H1 (cell line): Measurements from ENCODE around the gene YRDC. TPM values are rescaled to one million over a fixed set of nuclear protein-coding genes. Genes with fewer than 3 reads are reported as not detected.

Experiments used
- CTCF ChIA-PET: fragments of 300-600 bp; sonication (Branson Sonifier 250); formaldehyde crosslinking; loops from one replicate; lab custom pipeline; 2021; ENCODE audit not compliant: partially characterized antibody; lab: Charles Lee
- POLR2A ChIA-PET: fragments of 300-600 bp; sonication (Branson Sonifier 250); formaldehyde crosslinking; loops from one replicate; lab custom pipeline; 2021; ENCODE audit warnings: inconsistent platforms; ENCODE audit not compliant: partially characterized antibody; lab: Charles Lee
- DNase-seq, 2 experiments: peaks; one replicate each; pipeline versions ENCODE4 v3.0.0 to v3.0.0-alpha.2; 2010 to 2022; ENCODE audit warnings: low spot score in 2 of 2, low read depth in 1 of 2, mixed read lengths in 1 of 2
- FAIRE-seq: peaks from 2 replicates; lab custom pipeline; 2011; peaks lifted over from hg19 to GRCh38; lab: Jason Lieb, UNC
- H2AFZ ChIP-seq: 2 replicates; pipeline ENCODE4 v1.8.1; 2012; ENCODE audit warnings: low read length, inconsistent platforms
- H2AK5ac ChIP-seq: 2 replicates; pipeline ENCODE4 v1.6.1; 2013; ENCODE audit warnings: low read depth, low read length
- H2BK120ac ChIP-seq: replicated peaks from 2 replicates; pipeline ENCODE3; 2013; ENCODE audit warnings: low read depth, low read length, inconsistent platforms
- H2BK12ac ChIP-seq: 2 replicates; pipeline ENCODE4 v1.6.1; 2013; ENCODE audit warnings: low read depth, low read length
- H2BK15ac ChIP-seq: 2 replicates; pipeline ENCODE4 v1.6.1; 2013; ENCODE audit warnings: low read length
- H2BK20ac ChIP-seq: 2 replicates; pipeline ENCODE4 v1.6.1; 2013; ENCODE audit warnings: low read length
- H2BK5ac ChIP-seq: 2 replicates; pipeline ENCODE4 v1.6.1; 2013; ENCODE audit warnings: low read depth, low read length
- H3K14ac ChIP-seq: 2 replicates; pipeline ENCODE4 v1.6.1; 2013; ENCODE audit warnings: inconsistent platforms; ENCODE audit not compliant: insufficient read length
- H3K18ac ChIP-seq: 2 replicates; pipeline ENCODE4 v1.6.1; 2013; ENCODE audit warnings: low read length; ENCODE audit errors: extremely low read depth
- H3K23ac ChIP-seq: 2 replicates; pipeline ENCODE4 v1.6.1; 2013; ENCODE audit warnings: inconsistent platforms; ENCODE audit not compliant: insufficient read length
- H3K23me2 ChIP-seq: 2 replicates; pipeline ENCODE4 v1.6.1; 2013; ENCODE audit warnings: low read depth, low read length
- H3K27ac ChIP-seq: 2 replicates; pipeline ENCODE4 v1.6.1; 2011; ENCODE audit warnings: low read depth, low read length, inconsistent platforms
- H3K27me3 ChIP-seq, 4 experiments: replicated peaks in 1 of 4; 1 replicate in 1 of 4; 2 replicates in 3 of 4; pipeline versions ENCODE4 v1.6.1 to v1.8.1; 2011 to 2013; ENCODE audit warnings: low read length in 3 of 4, mild to moderate bottlenecking in 3 of 4, inconsistent platforms in 2 of 4, mixed read lengths in 2 of 4, moderate library complexity in 1 of 4; ENCODE audit not compliant: control insufficient read depth in 3 of 4, insufficient read depth in 3 of 4; ENCODE audit errors: extremely low read depth in 1 of 4
- H3K36me3 ChIP-seq, 4 experiments: 2 replicates each; pipeline versions ENCODE4 v1.6.1 to v1.8.1; 2011 to 2013; ENCODE audit warnings: mild to moderate bottlenecking in 4 of 4, low read length in 3 of 4, moderate library complexity in 2 of 4, control low read depth in 1 of 4, inconsistent platforms in 1 of 4; ENCODE audit not compliant: insufficient read depth in 4 of 4, control insufficient read depth in 2 of 4
- H3K4ac ChIP-seq: replicated peaks from 2 replicates; pipeline ENCODE3; 2013; ENCODE audit warnings: low read length, low read depth, mixed read lengths, inconsistent platforms; ENCODE audit not compliant: insufficient read length
- H3K4me1 ChIP-seq, 4 experiments: replicated peaks in 1 of 4; 1 replicate in 1 of 4; 2 replicates in 3 of 4; pipeline versions ENCODE4 v1.6.1 to v1.8.1; 2011 to 2013; ENCODE audit warnings: low read length in 3 of 4, inconsistent platforms in 2 of 4, mixed read lengths in 1 of 4; ENCODE audit not compliant: insufficient read depth in 4 of 4, control insufficient read depth in 3 of 4
- H3K4me2 ChIP-seq, 2 experiments: 2 replicates each; pipeline versions ENCODE4 v1.6.1 to v1.8.1; 2011 to 2013; ENCODE audit warnings: low read depth in 2 of 2, low read length in 2 of 2, control low read depth in 1 of 2, inconsistent platforms in 1 of 2, mild to moderate bottlenecking in 1 of 2; ENCODE audit not compliant: insufficient read depth in 1 of 2
- H3K4me3 ChIP-seq, 4 experiments: fragments of 200-600, 300-600 bp in 1 of 4; sonication (generic), shearing (Covaris generic), sonication (Bioruptor Twin) in 1 of 4; 2 replicates each; pipeline versions ENCODE4 v1.5.1 to v1.8.1; 2011 to 2016; ENCODE audit warnings: low read length in 4 of 4, low read depth in 3 of 4, control low read depth in 2 of 4, inconsistent platforms in 2 of 4, mild to moderate bottlenecking in 2 of 4, mixed read lengths in 1 of 4, moderate library complexity in 1 of 4; ENCODE audit not compliant: insufficient read depth in 2 of 4; ENCODE audit errors: extremely low read depth in 1 of 4
- H3K56ac ChIP-seq: replicated peaks from 2 replicates; pipeline ENCODE3; 2013; ENCODE audit warnings: low read depth, mild to moderate bottlenecking, mixed read lengths, low read length, inconsistent platforms; ENCODE audit not compliant: insufficient read length
- H3K79me1 ChIP-seq: 2 replicates; pipeline ENCODE4 v1.6.1; 2013; ENCODE audit warnings: low read depth, low read length, control low read depth
- H3K79me2 ChIP-seq, 2 experiments: 2 replicates each; pipeline versions ENCODE4 v1.6.1 to v1.8.1; 2012 to 2013; ENCODE audit warnings: low read length in 2 of 2, mild to moderate bottlenecking in 2 of 2, inconsistent platforms in 1 of 2; ENCODE audit not compliant: insufficient read depth in 2 of 2, control insufficient read depth in 1 of 2
- H3K9ac ChIP-seq, 4 experiments: replicated peaks in 1 of 4; 1 replicate in 1 of 4; 2 replicates in 3 of 4; pipeline versions ENCODE4 v1.6.1 to v1.8.1; 2011 to 2013; ENCODE audit warnings: low read depth in 3 of 4, low read length in 3 of 4, control low read depth in 2 of 4, mild to moderate bottlenecking in 2 of 4, moderate library complexity in 2 of 4, inconsistent platforms in 1 of 4; ENCODE audit errors: extremely low read depth in 1 of 4
- H3K9me3 ChIP-seq, 2 experiments: 2 replicates each; pipeline versions ENCODE4 v1.6.1 to v1.8.1; 2012 to 2013; ENCODE audit warnings: mild to moderate bottlenecking in 2 of 2, moderate library complexity in 2 of 2, control low read depth in 1 of 2, inconsistent platforms in 1 of 2, low read depth in 1 of 2, low read length in 1 of 2, mixed read lengths in 1 of 2; ENCODE audit not compliant: insufficient read depth in 2 of 2
- H4K20me1 ChIP-seq, 2 experiments: replicated peaks in 1 of 2; 2 replicates each; pipeline versions ENCODE3 to v1.8.1; 2011 to 2013; ENCODE audit warnings: inconsistent platforms in 2 of 2, low read length in 2 of 2, mild to moderate bottlenecking in 1 of 2; ENCODE audit not compliant: insufficient read depth in 2 of 2, control insufficient read depth in 1 of 2
- H4K5ac ChIP-seq: 2 replicates; pipeline ENCODE4 v1.6.1; 2013; ENCODE audit warnings: low read length, low read depth, mixed read lengths, inconsistent platforms; ENCODE audit not compliant: insufficient read length
- H4K8ac ChIP-seq: 2 replicates; pipeline ENCODE4 v1.8.0; 2013; ENCODE audit warnings: mild to moderate bottlenecking, moderate library complexity, low read length, inconsistent platforms; ENCODE audit not compliant: insufficient read depth; ENCODE audit errors: extremely low read depth
- H4K91ac ChIP-seq: replicated peaks from 2 replicates; pipeline ENCODE3; 2013; ENCODE audit warnings: low read length, mixed read lengths, inconsistent platforms; ENCODE audit not compliant: insufficient read length
- BCL11A ChIP-seq, 2 experiments: IDR thresholded peaks; one replicate each; pipeline ENCODE4 v1.6.1; 2011; ENCODE audit warnings: low read depth in 2 of 2, low read length in 2 of 2, mild to moderate bottlenecking in 2 of 2
- CBX8 ChIP-seq: fragments of 300-800, 300-1000 bp; sonication (generic); IDR thresholded peaks from 2 replicates; pipeline ENCODE4 v1.7.1; 2016; ENCODE audit warnings: low read depth, low read length, borderline replicate concordance
- EGR1 ChIP-seq: IDR thresholded peaks from 2 replicates; pipeline ENCODE4 v1.6.1; 2011; ENCODE audit warnings: low read depth, low read length, borderline replicate concordance
- EP300 ChIP-seq, 2 experiments: IDR thresholded peaks; 1 replicate in 1 of 2; 2 replicates in 1 of 2; pipeline ENCODE4 v1.6.1; 2011 to 2012; ENCODE audit warnings: low read depth in 2 of 2, low read length in 2 of 2, mild to moderate bottlenecking in 2 of 2, borderline replicate concordance in 1 of 2, inconsistent platforms in 1 of 2, moderate library complexity in 1 of 2
- GABPA ChIP-seq: IDR thresholded peaks from 2 replicates; pipeline ENCODE4 v1.6.1; 2011; ENCODE audit warnings: mild to moderate bottlenecking, low read length, moderate library complexity, borderline replicate concordance; ENCODE audit not compliant: insufficient read depth
- RBBP5 ChIP-seq: IDR thresholded peaks from 2 replicates; pipeline ENCODE4 v1.7.1; 2012; ENCODE audit warnings: low read depth, mild to moderate bottlenecking, inconsistent platforms, low read length, moderate library complexity, borderline replicate concordance
- TEAD4 ChIP-seq: IDR thresholded peaks from 2 replicates; pipeline ENCODE4 v1.6.1; 2012; ENCODE audit warnings: low read depth, low read length, inconsistent platforms, mixed read lengths
- YY1 ChIP-seq: IDR thresholded peaks from 2 replicates; pipeline ENCODE4 v1.6.1; 2011; ENCODE audit warnings: low read depth, mild to moderate bottlenecking, low read length
- WGBS, 2 experiments: shearing (Covaris generic) in 1 of 2; methylation state at CpG; one replicate each; pipeline versions ENCODE4 v1.1.6 to v1.1.7; 2013 to 2015; ENCODE audit warnings: low lambda C conversion rate in 2 of 2, mixed read lengths in 2 of 2, inconsistent platforms in 1 of 2, low coverage in 1 of 2, missing lambda C conversion rate in 1 of 2; ENCODE audit not compliant: insufficient replicate concordance in 2 of 2, insufficient coverage in 1 of 2, insufficient read length in 1 of 2; ENCODE audit errors: extremely low coverage in 1 of 2, missing lambda C conversion rate in 1 of 2; 5-methylcytosine and 5-hydroxymethylcytosine counted together
- polyA plus RNA-seq, 7 experiments: library from polyadenylated mRNA; depleted of rRNA in 3 of 7; stranded (reverse) in 5 of 7; unstranded in 2 of 7; fragments of >200 nt in 5 of 7; fragments of 200-250 nt in 2 of 7; gene quantifications; 1 replicate in 5 of 7; 2 replicates in 1 of 7; 4 replicates in 1 of 7; pipeline versions ENCODE4 v1.2.1 to v1.2.3, GENCODE V29; 2011 to 2013; ENCODE audit warnings: missing spikeins in 2 of 7, mixed read lengths in 2 of 7
- total RNA-seq: library from RNA; stranded (reverse); fragmentation: NEBNext Ultra II Directional; extraction: Animal tissue kit (Norgen Biotek cat#: 25700); gene quantifications from 2 replicates; pipeline ENCODE4 v1.2.1, GENCODE V29; 2021
- TF ChIP-seq, protein P1 (sequence below): IDR thresholded peaks from 2 replicates; pipeline ENCODE4 v1.6.1; 2012; ENCODE audit warnings: low read length, inconsistent platforms
- TF ChIP-seq, protein P2 (sequence below): IDR thresholded peaks from 2 replicates; pipeline ENCODE4 v1.6.1; 2011; ENCODE audit warnings: low read length, improper control_type of control experiment

YRDC gene
- total and polyA plus RNA-seq, 2 of the 8 experiments (the other 6 are each of a cell fraction or from before 2014, with no cell fraction given) = 21.1 to 21.6 TPM

DNA sequence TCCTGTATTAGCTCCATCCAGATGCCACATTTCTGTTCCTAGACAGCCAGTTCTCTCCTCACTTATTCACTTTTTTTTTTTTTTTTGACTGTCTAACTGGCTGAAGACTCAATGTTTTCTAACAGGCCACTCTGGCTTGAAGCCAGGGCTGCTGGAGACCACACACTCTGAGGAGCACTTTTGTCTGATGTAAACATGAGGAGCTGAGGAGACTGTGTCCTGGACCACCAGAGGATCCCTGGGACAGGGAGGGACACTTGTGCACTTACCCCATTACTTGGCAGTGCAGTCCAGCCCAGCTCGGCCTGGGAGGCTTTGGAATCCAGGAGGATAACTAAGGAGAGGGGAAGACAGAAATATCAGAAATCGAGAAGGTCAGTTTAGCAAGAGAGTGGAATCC lies 45.5 kb downstream of the YRDC start:
- H3K18ac ChIP-seq = no peak overlapping the region
- H2AK5ac ChIP-seq = no peak overlapping the region
- H4K8ac ChIP-seq = no peak overlapping the region
- no peaks in the 10 kb centered on the region for H3K79me1 ChIP-seq
- H3K9me3 ChIP-seq = no peaks in the 10 kb centered on the region
- no peak overlapping the region for H2BK20ac ChIP-seq
- no peak overlapping the region for H4K5ac ChIP-seq
- no peak overlapping the region for H3K4me2 ChIP-seq
- H3K4me1 ChIP-seq = peaks cover 6 to 13% (median 10%) of the 10 kb centered on the region in 4 experiments; a peak in 6 of 7 replicates
- H2BK5ac ChIP-seq = no peak overlapping the region
- H2BK15ac ChIP-seq = no peak overlapping the region
- no peak overlapping the region for H3K9ac ChIP-seq
- POLR2A ChIA-PET = interaction anchor here (4.5 kb wide), 1 partner anchor 44 kb away, joined by 23 read pairs; the partner anchor contains the start of genes C1orf122 and YRDC
- no peak overlapping the region for H3K4me3 ChIP-seq
- no peak overlapping the region for H3K23ac ChIP-seq
- FAIRE-seq = no peak
- no peak overlapping the region for H2BK120ac ChIP-seq
- no peak overlapping the region for H2BK12ac ChIP-seq
- H3K36me3 ChIP-seq = no peaks in the 10 kb centered on the region
- H3K56ac ChIP-seq = no peak overlapping the region
- no peak for DNase-seq
- no peaks in the 10 kb centered on the region for H3K79me2 ChIP-seq
- no peak overlapping the region for H2AFZ ChIP-seq
- CTCF ChIA-PET = interaction anchor here (0.5 to 0.8 kb wide), 3 partner anchors 11 to 35 kb away, joined by 3 read pairs; no protein-coding TSS in a partner anchor
- no peak overlapping the region for H4K91ac ChIP-seq
- peaks cover 0 to 13% of the 10 kb centered on the region in 2 experiments for H4K20me1 ChIP-seq
- H3K23me2 ChIP-seq = peaks cover 15% of the 10 kb centered on the region; the same call in 1 of the 2 replicates
- WGBS, 2 experiments = 66% methylated on average over 2 of the region's 2 CpGs; no CpG with 5 or more reads in 1 of the 2 experiments
- no peak overlapping the region for H3K14ac ChIP-seq
- H3K27ac ChIP-seq = no peak overlapping the region
- peaks cover 17 to 88% (median 64%) of the 10 kb centered on the region in 4 experiments for H3K27me3 ChIP-seq
- H3K4ac ChIP-seq = no peak overlapping the region
- TF ChIP-seq BCL11A (IDR thresholded peaks at IDR 0.05; ENCODE audit: low read depth in 2 of 2, low read length in 2 of 2) (no peak), YY1 (no peak), CBX8 (no peak), EGR1 (no peak), RBBP5 (no peak), EP300 (IDR thresholded peaks at IDR 0.05; ENCODE audit: borderline replicate concordance in 1 of 2, low read depth in 2 of 2, low read length in 2 of 2) (no peak), TEAD4 (no peak), GABPA (no peak)
- TF ChIP-seq, protein P1, sequence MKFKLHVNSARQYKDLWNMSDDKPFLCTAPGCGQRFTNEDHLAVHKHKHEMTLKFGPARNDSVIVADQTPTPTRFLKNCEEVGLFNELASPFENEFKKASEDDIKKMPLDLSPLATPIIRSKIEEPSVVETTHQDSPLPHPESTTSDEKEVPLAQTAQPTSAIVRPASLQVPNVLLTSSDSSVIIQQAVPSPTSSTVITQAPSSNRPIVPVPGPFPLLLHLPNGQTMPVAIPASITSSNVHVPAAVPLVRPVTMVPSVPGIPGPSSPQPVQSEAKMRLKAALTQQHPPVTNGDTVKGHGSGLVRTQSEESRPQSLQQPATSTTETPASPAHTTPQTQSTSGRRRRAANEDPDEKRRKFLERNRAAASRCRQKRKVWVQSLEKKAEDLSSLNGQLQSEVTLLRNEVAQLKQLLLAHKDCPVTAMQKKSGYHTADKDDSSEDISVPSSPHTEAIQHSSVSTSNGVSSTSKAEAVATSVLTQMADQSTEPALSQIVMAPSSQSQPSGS = no peak
- TF ChIP-seq, protein P2, sequence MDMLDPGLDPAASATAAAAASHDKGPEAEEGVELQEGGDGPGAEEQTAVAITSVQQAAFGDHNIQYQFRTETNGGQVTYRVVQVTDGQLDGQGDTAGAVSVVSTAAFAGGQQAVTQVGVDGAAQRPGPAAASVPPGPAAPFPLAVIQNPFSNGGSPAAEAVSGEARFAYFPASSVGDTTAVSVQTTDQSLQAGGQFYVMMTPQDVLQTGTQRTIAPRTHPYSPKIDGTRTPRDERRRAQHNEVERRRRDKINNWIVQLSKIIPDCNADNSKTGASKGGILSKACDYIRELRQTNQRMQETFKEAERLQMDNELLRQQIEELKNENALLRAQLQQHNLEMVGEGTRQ = no peak
